Mammary epithelial cell (primary cell): Measurements from ENCODE around the gene SDCBP2.

Experiments used
- EZH2 ChIP-seq: IDR thresholded peaks from 2 replicates; pipeline ENCODE4 v1.6.1; 2012; ENCODE audit warnings: low read length, inconsistent platforms, borderline replicate concordance
- TF ChIP-seq, protein P1 (sequence below), 2 donors: IDR thresholded peaks in 1 of 2; conservative IDR thresholded peaks in 1 of 2; 2 replicates each; pipeline ENCODE4 v1.5.1; 2011 to 2012; ENCODE audit warnings: inconsistent platforms in 2 of 2, low read length in 2 of 2, mild to moderate bottlenecking in 2 of 2, control low read depth in 1 of 2, low read depth in 1 of 2; ENCODE audit not compliant: insufficient read depth in 1 of 2; ENCODE audit errors: extremely low read depth in 1 of 2

DNA sequence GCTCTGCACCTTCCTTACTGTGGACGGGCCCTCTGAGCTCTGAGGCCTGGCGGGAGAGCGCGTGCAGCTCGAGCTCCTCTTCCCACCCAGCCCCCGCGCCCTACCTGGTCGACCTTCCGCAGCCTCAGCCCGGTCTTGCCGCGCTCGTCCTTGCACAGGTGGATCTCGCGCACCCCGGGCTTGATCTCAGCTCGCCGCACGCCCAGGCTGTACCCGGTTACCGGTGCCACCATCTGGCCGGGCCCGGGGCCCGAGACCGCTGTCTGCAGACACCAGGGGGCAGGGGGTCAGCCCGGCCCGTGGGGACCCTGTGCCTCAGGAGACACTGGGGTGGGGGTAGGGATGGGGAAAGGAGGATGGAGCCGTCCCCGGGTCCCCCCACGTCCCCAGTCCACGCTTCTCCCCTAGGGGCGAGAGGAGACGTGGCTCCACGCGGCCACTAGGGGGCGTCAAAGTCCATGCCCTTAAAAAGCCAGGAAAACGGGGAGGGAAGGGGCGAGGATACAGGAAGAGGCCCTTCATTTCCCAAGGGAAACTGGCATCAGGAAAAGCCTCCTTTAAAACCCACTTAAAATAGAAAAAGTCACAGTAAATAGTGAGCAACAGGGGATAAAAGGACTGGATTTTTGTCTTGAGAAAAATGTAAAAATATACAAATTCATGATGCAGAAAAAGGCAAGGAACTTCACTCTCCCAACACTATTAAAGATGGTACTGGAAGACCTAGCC is 15.5 kb downstream of the SDCBP2 start:
- no peak for TF ChIP-seq EZH2
- TF ChIP-seq, protein P1, sequence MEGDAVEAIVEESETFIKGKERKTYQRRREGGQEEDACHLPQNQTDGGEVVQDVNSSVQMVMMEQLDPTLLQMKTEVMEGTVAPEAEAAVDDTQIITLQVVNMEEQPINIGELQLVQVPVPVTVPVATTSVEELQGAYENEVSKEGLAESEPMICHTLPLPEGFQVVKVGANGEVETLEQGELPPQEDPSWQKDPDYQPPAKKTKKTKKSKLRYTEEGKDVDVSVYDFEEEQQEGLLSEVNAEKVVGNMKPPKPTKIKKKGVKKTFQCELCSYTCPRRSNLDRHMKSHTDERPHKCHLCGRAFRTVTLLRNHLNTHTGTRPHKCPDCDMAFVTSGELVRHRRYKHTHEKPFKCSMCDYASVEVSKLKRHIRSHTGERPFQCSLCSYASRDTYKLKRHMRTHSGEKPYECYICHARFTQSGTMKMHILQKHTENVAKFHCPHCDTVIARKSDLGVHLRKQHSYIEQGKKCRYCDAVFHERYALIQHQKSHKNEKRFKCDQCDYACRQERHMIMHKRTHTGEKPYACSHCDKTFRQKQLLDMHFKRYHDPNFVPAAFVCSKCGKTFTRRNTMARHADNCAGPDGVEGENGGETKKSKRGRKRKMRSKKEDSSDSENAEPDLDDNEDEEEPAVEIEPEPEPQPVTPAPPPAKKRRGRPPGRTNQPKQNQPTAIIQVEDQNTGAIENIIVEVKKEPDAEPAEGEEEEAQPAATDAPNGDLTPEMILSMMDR (conservative IDR thresholded peaks at IDR 0.05 in 1 of 2, IDR thresholded peaks at IDR 0.05 in 1 of 2; ENCODE audit: extremely low read depth in 1 of 2, insufficient read depth in 1 of 2, low read depth in 1 of 2, low read length in 2 of 2): peak; percentile 83 to 95
